ENCODE data around the gene RTP4.

RTP4 gene

GRCh38 chr3:187368251-187369088, at the start of gene RTP4:
Gene RTP4, plus strand, starts transcription at chr3:187368385. Its CDS starts 57 bp downstream, at chr3:187368442.
- peak; percentile 42 to 50 for DNase-seq

GRCh38 chr3:187318819-187319616, 49.2 kb upstream of the RTP4 start:
- DNase-seq = peak; percentile 47 to 64

- DNase-seq = peak; percentile 77 to 78
These were observed 48.4 kb upstream of the RTP4 start for GRCh38 chr3:187319699-187320302.

- no peak for DNase-seq
These were observed 46.4 kb upstream of the RTP4 start for GRCh38 chr3:187321766-187322165.

GRCh38 chr3:187322291-187322690, 45.9 kb upstream of the RTP4 start:
- no peak for DNase-seq

- no peak for DNase-seq
These were observed 45.1 kb upstream of the RTP4 start for GRCh38 chr3:187323091-187323490.

GRCh38 chr3:187325632-187326031, 42.6 kb upstream of the RTP4 start:
- no peak for DNase-seq

- DNase-seq = peak; percentile 80 to 82
These were observed 40.3 kb upstream of the RTP4 start for GRCh38 chr3:187327845-187328244.

GRCh38 chr3:187328691-187329090, 39.5 kb upstream of the RTP4 start:
- no peak for DNase-seq

GRCh38 chr3:187334904-187335303, 33.3 kb upstream of the RTP4 start:
- DNase-seq = no peak

GRCh38 chr3:187336322-187336721, 31.9 kb upstream of the RTP4 start:
- no peak for DNase-seq

GRCh38 chr3:187340578-187340977, 27.6 kb upstream of the RTP4 start:
- no peak for DNase-seq

GRCh38 chr3:187342255-187342654, 25.9 kb upstream of the RTP4 start:
- no peak for DNase-seq

- DNase-seq = no peak
These were observed 24.5 kb upstream of the RTP4 start for GRCh38 chr3:187343670-187344069.

- no peak for DNase-seq
These were observed 15.3 kb upstream of the RTP4 start for GRCh38 chr3:187352581-187353575.

GRCh38 chr3:187358068-187358467, 10.1 kb upstream of the RTP4 start:
- DNase-seq = no peak

- no peak for DNase-seq
These were observed 8.2 kb upstream of the RTP4 start for GRCh38 chr3:187359798-187360486.

GRCh38 chr3:187360596-187360995, 7.6 kb upstream of the RTP4 start:
- no peak for DNase-seq

- no peak for DNase-seq
These were observed 6.3 kb upstream of the RTP4 start for GRCh38 chr3:187361835-187362234.

GRCh38 chr3:187367561-187368103, 553 bp upstream of the RTP4 start:
- no peak for DNase-seq

GRCh38 chr3:187369089-187369447, 883 bp downstream of the RTP4 start:
- DNase-seq = peak; percentile 62 to 67
